GM23248 (cell line): ENCODE measurements around the gene ANAPC15. TPM values are rescaled to one million over a fixed set of nuclear protein-coding genes. Genes with fewer than 3 reads are reported as not detected.
A peak's percentile ranks its signal among the peaks of the same experiment; 100 is the strongest.

ENCODE experiments used
- DNase-seq: peaks from one replicate; pipeline ENCODE4 v3.0.0-alpha.2; 2015
- H2AFZ ChIP-seq: fragments of 200-600 bp; sonication (generic); 2 replicates; pipeline ENCODE4 v1.6.1; 2016; ENCODE audit warnings: antibody characterized with exemption
- H3F3A ChIP-seq: fragments of 200-600 bp; sonication (generic); 2 replicates; pipeline ENCODE4 v1.6.1; 2016; ENCODE audit warnings: mild to moderate bottlenecking, antibody characterized with exemption, mixed run types; ENCODE audit not compliant: insufficient read depth
- H3K27ac ChIP-seq: fragments of 200-600 bp; sonication (generic); 2 replicates; pipeline ENCODE4 v1.5.1; 2016; ENCODE audit warnings: mild to moderate bottlenecking
- H3K27me3 ChIP-seq: fragments of 200-600 bp; sonication (generic); replicated peaks from 2 replicates; pipeline ENCODE4 v1.6.1; 2016; ENCODE audit warnings: mild to moderate bottlenecking; ENCODE audit not compliant: insufficient read depth
- H3K36me3 ChIP-seq: fragments of 200-600 bp; sonication (generic); 2 replicates; pipeline ENCODE4 v1.6.1; 2016; ENCODE audit warnings: low read depth, mild to moderate bottlenecking
- H3K4me1 ChIP-seq: fragments of 200-600 bp; sonication (generic); 2 replicates; pipeline ENCODE4 v1.6.1; 2016; ENCODE audit warnings: mild to moderate bottlenecking; ENCODE audit not compliant: insufficient read depth
- H3K4me2 ChIP-seq: fragments of 200-600 bp; sonication (generic); one replicate; pipeline ENCODE4 v1.6.1; 2016; ENCODE audit warnings: mild to moderate bottlenecking; ENCODE audit not compliant: unreplicated experiment
- H3K4me3 ChIP-seq: fragments of 200-600 bp; sonication (generic); 2 replicates; pipeline ENCODE4 v1.5.1; 2016; ENCODE audit warnings: mild to moderate bottlenecking
- H3K79me2 ChIP-seq: fragments of 200-600 bp; sonication (generic); 2 replicates; pipeline ENCODE4 v1.6.1; 2016; ENCODE audit warnings: mild to moderate bottlenecking; ENCODE audit not compliant: insufficient read depth
- H3K9ac ChIP-seq: fragments of 200-600 bp; sonication (generic); 2 replicates; pipeline ENCODE4 v1.6.1; 2016; ENCODE audit warnings: mild to moderate bottlenecking
- H3K9me2 ChIP-seq: fragments of 200-600 bp; sonication (generic); 2 replicates; pipeline ENCODE4 v1.6.1; 2016; ENCODE audit warnings: mixed run types, mild to moderate bottlenecking, moderate library complexity; ENCODE audit not compliant: insufficient read depth
- H3K9me3 ChIP-seq: fragments of 200-600 bp; sonication (generic); one replicate; pipeline ENCODE4 v1.6.1; 2017; ENCODE audit warnings: low read depth
- H4K20me1 ChIP-seq: fragments of 200-600 bp; sonication (generic); 2 replicates; pipeline ENCODE4 v1.6.0; 2016; ENCODE audit not compliant: insufficient read depth
- EZH2 ChIP-seq: fragments of 200-600 bp; sonication (generic); IDR thresholded peaks from 2 replicates; pipeline ENCODE4 v1.6.1; 2018; ENCODE audit warnings: antibody characterized with exemption, mild to moderate bottlenecking; ENCODE audit not compliant: insufficient read depth, poor library complexity, severe bottlenecking
- EZH2phosphoT487 ChIP-seq: fragments of 200-600 bp; sonication (generic); IDR thresholded peaks from 2 replicates; pipeline ENCODE4 v1.6.1; 2018; ENCODE audit warnings: antibody characterized with exemption, moderate library complexity, mild to moderate bottlenecking, low read depth; ENCODE audit not compliant: insufficient read depth
- WGBS, 2 experiments: methylation state at CpG; one replicate each; pipeline ENCODE4 v1.1.6; 2015 to 2017; ENCODE audit warnings: low lambda C conversion rate in 2 of 2, low coverage in 1 of 2; ENCODE audit errors: missing lambda C conversion rate in 2 of 2; 5-methylcytosine and 5-hydroxymethylcytosine counted together
- in situ Hi-C: fragments of 300-500 bp; cut with MboI; formaldehyde crosslinking; loops from 2 replicates; pipeline ENCODE4 v1.15.0; 2020
- polyA plus RNA-seq: library from polyadenylated mRNA; unstranded; fragments of >200 nt; fragmentation: Nextera tagmentation; extraction: Ambion mirVana; gene quantifications from 2 replicates; pipeline ENCODE4 v1.2.1, GENCODE V29; 2016
- total RNA-seq: library from RNA; depleted of rRNA; stranded (reverse); fragments of >200 nt; shearing (Covaris generic); gene quantifications from 2 replicates; pipeline ENCODE4 v1.2.3, GENCODE V29; 2014

Gene ANAPC15
- total and polyA plus RNA-seq, 2 experiments from 2014 or later, result 38.7 to 62.4 TPM

DNA sequence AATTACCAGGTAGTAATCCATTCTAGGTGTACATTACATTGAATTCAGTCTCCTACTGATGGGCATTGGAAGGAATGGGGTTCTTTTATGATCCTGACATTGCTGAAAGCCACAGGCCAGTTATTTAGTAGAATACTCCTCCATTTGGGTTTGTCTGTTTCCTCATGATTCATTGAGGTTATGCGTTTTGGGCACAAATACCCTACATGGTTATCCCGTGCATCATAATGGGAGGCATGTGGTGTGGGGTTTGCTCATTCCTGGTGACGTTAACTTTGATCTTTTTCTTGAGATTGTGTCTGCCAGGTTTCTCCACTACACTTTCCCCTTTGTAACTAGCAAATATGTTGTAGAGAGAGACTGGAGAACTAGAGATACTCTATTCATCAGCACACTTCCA lies 28.6 kb upstream of the ANAPC15 start:
- H4K20me1 ChIP-seq, result no peaks in the 10 kb centered on the region
- H3K9ac ChIP-seq, result peak overlapping the region; percentile 59
- H3K27me3 ChIP-seq, result no peaks in the 10 kb centered on the region
- H3K36me3 ChIP-seq, result no peaks in the 10 kb centered on the region
- no peak overlapping the region for H2AFZ ChIP-seq
- WGBS, 2 experiments, result 0% methylated on average over 3 of the region's 3 CpGs
- H3K27ac ChIP-seq, result peak overlapping the region; percentile 88
- H3K9me2 ChIP-seq, result no peaks in the 10 kb centered on the region
- in situ Hi-C loops, result no loop called here
- H3K4me1 ChIP-seq, result peaks cover 50% of the 10 kb centered on the region
- H3K79me2 ChIP-seq, result no peaks in the 10 kb centered on the region
- peaks cover 47% of the 10 kb centered on the region for H3F3A ChIP-seq
- no peak overlapping the region for H3K4me3 ChIP-seq
- TF ChIP-seq EZH2phosphoT487, result no peak
- no peak for TF ChIP-seq EZH2
- peak; percentile 96 for DNase-seq
- peak overlapping the region; percentile 62 for H3K4me2 ChIP-seq
- H3K9me3 ChIP-seq, result no peaks in the 10 kb centered on the region

DNA sequence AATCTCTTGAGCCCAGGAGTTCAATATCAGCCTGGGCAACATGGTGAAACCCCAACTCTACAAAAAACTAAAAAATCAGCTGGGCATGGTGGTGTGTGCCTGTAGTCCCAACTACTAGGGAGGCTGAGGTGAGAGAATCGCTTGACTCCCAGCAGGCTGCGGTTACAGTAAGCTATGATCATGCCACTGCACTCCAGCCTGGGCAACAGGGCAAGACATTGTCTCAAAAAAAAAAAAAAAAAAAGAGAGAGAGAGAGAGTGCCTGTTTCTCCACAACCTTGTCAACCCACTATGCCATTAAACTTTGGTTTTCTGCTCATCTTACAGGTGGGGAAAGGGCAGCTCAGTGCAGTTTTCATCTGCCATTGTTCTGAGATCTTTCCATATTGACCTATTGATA lies 28.2 kb upstream of the ANAPC15 start:
- Histone ChIP-seq H3K4me1 (peaks cover 48% of the 10 kb centered on the region), H3K9ac (no peak overlapping the region), H2AFZ (no peak overlapping the region), H4K20me1 (no peaks in the 10 kb centered on the region), H3K79me2 (no peaks in the 10 kb centered on the region), H3K36me3 (no peaks in the 10 kb centered on the region), H3F3A (peaks cover 46% of the 10 kb centered on the region), H3K9me2 (no peaks in the 10 kb centered on the region), H3K27me3 (no peaks in the 10 kb centered on the region), H3K27ac (peak overlapping the region; percentile 88), H3K4me2 (peak overlapping the region; percentile 62), H3K4me3 (no peak overlapping the region), H3K9me3 (no peaks in the 10 kb centered on the region)
- no peak for TF ChIP-seq EZH2
- no peak for TF ChIP-seq EZH2phosphoT487
- in situ Hi-C loops, result no loop called here
- peak; percentile 21 for DNase-seq
- 97 to 100% methylated on average over 2 of the region's 2 CpGs for WGBS, 2 experiments

DNA sequence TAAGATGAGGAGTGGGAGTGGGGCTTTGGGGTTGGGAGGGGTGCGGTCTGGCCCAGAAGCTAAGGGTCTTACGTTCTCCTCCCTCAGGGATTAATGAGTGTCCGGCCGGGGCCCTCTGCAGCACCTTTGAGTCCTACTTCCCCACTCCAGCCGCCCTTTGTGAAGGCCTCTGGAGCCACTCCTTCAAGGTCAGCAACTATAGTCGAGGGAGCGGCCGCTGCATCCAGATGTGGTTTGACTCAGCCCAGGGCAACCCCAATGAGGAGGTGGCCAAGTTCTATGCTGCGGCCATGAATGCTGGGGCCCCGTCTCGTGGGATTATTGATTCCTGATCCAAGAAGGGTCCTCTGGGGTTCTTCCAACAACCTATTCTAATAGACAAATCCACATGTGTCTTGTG lies 27.0 kb upstream of the ANAPC15 start:
- H3K27me3 ChIP-seq, result no peaks in the 10 kb centered on the region
- no peaks in the 10 kb centered on the region for H3K79me2 ChIP-seq
- H3K4me1 ChIP-seq, result peaks cover 38% of the 10 kb centered on the region
- no peaks in the 10 kb centered on the region for H4K20me1 ChIP-seq
- no peaks in the 10 kb centered on the region for H3K9me3 ChIP-seq
- no peaks in the 10 kb centered on the region for H3K9me2 ChIP-seq
- H3F3A ChIP-seq, result peaks cover 34% of the 10 kb centered on the region
- H3K9ac ChIP-seq, result no peak overlapping the region
- in situ Hi-C loops, result no loop called here
- H3K4me2 ChIP-seq, result no peak overlapping the region
- no peak overlapping the region for H2AFZ ChIP-seq
- no peaks in the 10 kb centered on the region for H3K36me3 ChIP-seq
- TF ChIP-seq EZH2, result no peak
- TF ChIP-seq EZH2phosphoT487, result no peak
- 89 to 92% methylated on average over 10 of the region's 11 CpGs for WGBS, 2 experiments
- DNase-seq, result no peak
- no peak overlapping the region for H3K4me3 ChIP-seq
- no peak overlapping the region for H3K27ac ChIP-seq

DNA sequence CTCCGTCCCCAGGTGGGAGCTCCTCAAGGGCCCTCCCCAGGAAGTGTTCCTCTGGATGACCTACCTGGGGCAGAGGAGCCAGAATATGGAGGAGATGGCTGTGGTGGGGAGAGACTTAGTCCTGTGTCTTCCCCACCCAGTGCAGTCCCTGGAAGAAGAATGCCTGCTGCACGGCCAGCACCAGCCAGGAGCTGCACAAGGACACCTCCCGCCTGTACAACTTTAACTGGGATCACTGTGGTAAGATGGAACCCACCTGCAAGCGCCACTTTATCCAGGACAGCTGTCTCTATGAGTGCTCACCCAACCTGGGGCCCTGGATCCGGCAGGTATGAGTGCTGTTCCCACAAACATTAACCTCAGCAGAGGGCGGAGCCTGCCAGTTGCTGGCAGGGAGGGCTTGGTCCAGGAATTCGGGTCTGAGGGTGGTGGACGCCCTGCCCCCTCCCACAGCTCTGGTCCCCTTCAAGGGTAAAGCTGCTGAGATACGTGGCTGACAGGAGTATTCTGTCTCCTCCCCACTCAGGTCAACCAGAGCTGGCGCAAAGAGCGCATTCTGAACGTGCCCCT lies 26.4 kb upstream of the ANAPC15 start:
- peaks cover 32% of the 10 kb centered on the region for H3K4me1 ChIP-seq
- no peaks in the 10 kb centered on the region for H3K9me3 ChIP-seq
- no peaks in the 10 kb centered on the region for H4K20me1 ChIP-seq
- no peaks in the 10 kb centered on the region for H3K36me3 ChIP-seq
- H3K9ac ChIP-seq, result no peak overlapping the region
- no peaks in the 10 kb centered on the region for H3K9me2 ChIP-seq
- TF ChIP-seq EZH2 (no peak), EZH2phosphoT487 (no peak)
- no peak overlapping the region for H3K4me2 ChIP-seq
- H2AFZ ChIP-seq, result no peak overlapping the region
- H3K27ac ChIP-seq, result no peak overlapping the region
- no peak overlapping the region for H3K4me3 ChIP-seq
- 86 to 89% methylated on average over 12 of the region's 12 CpGs for WGBS, 2 experiments
- H3K27me3 ChIP-seq, result no peaks in the 10 kb centered on the region
- in situ Hi-C loops, result no loop called here
- peaks cover 30% of the 10 kb centered on the region for H3F3A ChIP-seq
- H3K79me2 ChIP-seq, result no peaks in the 10 kb centered on the region
- no peak for DNase-seq

DNA sequence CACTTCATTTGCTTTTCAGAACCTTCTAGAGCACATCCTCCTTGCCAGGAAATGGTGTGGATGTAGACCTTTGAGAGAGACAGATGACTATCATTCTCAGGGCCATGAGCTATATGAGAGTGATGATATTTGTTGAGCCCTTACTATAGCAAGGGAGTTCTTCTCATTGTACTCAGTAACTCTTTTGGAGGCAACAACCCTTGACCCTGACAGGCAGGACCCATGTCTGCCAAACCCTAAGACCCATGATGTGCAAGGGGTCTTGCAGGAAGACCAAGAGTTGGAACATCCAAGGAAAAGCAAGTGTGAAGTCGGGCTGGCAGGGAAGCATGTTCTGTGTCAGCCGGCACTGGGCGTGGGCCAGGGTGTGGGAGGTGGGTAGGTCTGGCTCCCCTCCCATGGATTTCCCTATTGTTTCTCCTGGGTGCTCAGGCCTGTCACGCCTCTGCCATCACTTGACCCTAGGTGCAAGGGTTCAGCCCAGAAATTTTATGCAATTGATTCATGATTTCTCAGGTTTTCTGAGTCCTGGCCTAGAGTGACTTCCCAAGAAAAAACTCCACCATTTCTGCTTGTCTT lies 24.3 kb upstream of the ANAPC15 start:
- DNase-seq, result no peak
- Histone ChIP-seq H3K4me3 (no peak overlapping the region), H3K27me3 (no peaks in the 10 kb centered on the region), H3K9me2 (no peaks in the 10 kb centered on the region), H3K79me2 (no peaks in the 10 kb centered on the region), H3F3A (peaks cover 19% of the 10 kb centered on the region), H3K4me1 (peaks cover 20% of the 10 kb centered on the region), H3K27ac (no peak overlapping the region), H3K9me3 (no peaks in the 10 kb centered on the region), H4K20me1 (no peaks in the 10 kb centered on the region), H3K36me3 (no peaks in the 10 kb centered on the region), H3K9ac (no peak overlapping the region), H3K4me2 (no peak overlapping the region), H2AFZ (no peak overlapping the region)
- in situ Hi-C loops, result no loop called here
- TF ChIP-seq EZH2 (no peak), EZH2phosphoT487 (no peak)
- 66 to 85% methylated on average over 4 of the region's 4 CpGs for WGBS, 2 experiments
